ENCODE data around the gene RPRM.
"Not testable (repeated sequence)": the region's sequence is repeated elsewhere in the genome, so short reads cannot be mapped to it uniquely, and the experiment has no call there.

RPRM gene

DNA sequence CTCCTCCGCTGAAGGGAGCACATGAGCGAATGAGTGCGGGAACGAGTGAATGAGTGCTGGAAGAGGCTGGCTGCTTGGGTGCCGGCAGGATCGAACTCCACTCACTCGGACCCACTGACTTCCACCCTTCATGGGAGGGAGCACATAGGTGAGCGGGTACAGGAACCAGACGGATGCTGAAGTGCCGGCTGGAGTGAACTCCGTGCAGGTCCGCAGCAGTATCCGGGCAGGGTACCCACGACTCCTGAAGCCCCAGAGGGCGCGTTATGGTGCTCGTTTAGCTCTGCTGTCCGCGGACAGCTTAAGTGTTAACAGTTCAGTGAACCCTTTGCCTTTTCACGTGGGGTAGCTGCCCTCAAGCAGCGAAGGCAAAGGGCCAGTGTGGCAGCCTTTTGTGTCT, 23.2 kb downstream of the RPRM start:
- DNase-seq: no peak

DNA sequence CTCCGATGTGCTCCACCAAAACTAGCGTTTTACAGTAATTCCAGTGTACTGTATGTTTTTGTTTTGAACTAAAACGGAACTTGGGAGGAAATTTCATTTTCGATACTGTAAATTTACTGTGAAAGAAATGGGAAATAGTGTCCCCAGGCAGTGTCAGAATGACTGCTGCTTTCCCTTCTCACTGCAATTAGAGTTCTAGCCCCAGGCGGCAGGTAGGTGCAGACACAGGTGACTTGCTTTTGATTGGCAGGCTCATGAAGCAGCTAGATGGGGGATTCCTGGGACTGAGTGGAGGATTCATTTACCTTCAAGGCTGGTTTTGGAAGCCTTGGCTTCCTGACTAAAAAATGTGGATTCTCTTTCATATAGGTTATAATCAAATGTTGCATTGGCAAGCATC, 27.0 kb downstream of the RPRM start:
- no peak for DNase-seq

DNA sequence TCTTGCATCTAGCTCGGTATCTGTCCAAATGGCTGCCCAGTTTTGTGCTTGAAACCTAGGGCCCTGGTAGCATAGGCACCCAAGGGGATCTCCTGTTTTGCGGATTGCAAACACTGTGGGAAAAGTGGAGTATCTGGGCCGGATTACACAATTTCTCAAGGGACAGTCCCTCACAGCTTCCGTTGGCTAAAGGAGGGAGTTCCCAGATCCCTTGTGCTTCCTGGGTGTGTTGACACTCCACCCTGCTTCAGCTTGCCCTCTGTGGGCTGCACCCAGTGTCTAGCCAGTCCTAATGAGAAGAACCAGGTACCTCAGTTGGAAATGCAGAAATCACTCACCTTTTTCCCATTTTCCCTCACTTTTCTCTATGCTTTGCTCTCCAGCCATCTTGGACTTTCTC, 35.5 kb downstream of the RPRM start:
- DNase-seq: no peak

- not testable (repeated sequence) for DNase-seq
These were observed 35.9 kb downstream of the RPRM start for GRCh38 chr2:153442616-153443015.

GRCh38 chr2:153440090-153440489, 38.5 kb downstream of the RPRM start:
- not testable (repeated sequence) for DNase-seq

DNA sequence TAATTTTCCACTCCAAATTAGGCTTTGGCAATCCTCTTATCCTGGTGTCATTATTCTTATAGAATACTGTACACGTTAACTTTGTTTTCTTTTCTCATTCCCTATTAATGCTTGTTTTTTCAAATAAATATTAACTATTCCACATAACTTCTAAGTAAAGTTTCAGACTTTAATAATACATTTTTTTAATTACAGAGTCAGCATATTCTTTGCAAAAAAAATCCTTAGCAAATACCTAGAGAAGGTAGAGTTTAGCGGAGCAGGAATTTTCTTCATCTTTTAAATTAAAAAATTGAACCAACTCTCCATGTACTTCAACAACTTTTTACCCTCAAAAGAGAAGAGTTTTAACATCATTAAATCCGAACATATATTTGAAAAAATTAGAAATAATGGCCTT, 45.2 kb downstream of the RPRM start:
- DNase-seq: no peak

GRCh38 chr2:153432381-153432780, 46.2 kb downstream of the RPRM start:
- DNase-seq: no peak

DNA sequence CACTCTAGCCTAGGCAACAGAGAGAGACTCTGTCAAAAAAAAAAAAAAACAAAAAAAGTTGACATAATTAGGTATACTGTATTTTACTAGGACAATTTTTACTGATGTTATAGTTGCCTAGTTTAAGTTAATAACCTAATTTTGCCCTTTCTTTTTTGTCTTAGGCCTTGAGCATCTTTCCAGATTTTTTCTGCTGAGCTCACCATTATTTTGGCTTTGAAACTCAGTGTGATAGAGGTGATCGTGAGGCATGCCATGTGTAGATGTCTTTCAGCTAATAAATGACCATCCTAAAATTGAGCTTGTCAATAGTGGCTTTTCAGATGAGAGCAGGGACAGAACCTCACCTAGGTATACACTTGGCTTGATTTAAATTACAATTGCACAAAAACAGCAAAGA, 47.4 kb downstream of the RPRM start:
- no peak for DNase-seq

Measured in CD4-positive, alpha-beta T cell treated with Interferon alpha-2 for 1 hour (primary cell).